ENCODE data around the gene NLRP7.
"Not testable (repeated sequence)": the region's sequence is repeated elsewhere in the genome, so short reads cannot be mapped to it uniquely, and the experiment has no call there.

Gene NLRP7

GRCh38 chr19:54928299-54928698 lies 19.0 kb downstream of the NLRP7 start:
- peak; percentile 17 for DNase-seq
- in situ Hi-C loops (cut with HindIII; ENCODE audit: low pct_ligation_motif_present, low pct_unique_long_range_greater_than_20kb, low sequenced_read_pairs) = no loop called here

DNA sequence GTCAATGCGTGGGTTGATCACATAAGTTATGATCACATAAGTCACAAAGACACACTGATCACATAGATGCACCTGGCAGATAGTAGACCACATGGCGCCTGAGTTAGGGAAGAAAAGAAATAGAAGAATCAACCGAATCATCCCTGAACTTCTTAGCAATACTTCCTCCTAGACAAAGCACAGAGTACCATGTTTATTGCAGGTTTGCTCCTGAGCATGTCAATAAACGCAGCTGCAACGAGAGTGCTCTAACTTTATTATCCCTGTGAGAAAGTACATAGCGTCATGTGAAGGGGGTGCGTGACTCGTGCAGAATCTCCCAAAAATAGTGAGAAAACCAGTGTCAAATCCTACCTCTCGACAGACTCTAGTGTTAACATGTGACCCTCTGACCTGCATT lies 24.1 kb downstream of the NLRP7 start:
- in situ Hi-C loops (cut with HindIII; ENCODE audit: low pct_ligation_motif_present, low pct_unique_long_range_greater_than_20kb, low sequenced_read_pairs) = no loop called here
- DNase-seq = no peak

DNA sequence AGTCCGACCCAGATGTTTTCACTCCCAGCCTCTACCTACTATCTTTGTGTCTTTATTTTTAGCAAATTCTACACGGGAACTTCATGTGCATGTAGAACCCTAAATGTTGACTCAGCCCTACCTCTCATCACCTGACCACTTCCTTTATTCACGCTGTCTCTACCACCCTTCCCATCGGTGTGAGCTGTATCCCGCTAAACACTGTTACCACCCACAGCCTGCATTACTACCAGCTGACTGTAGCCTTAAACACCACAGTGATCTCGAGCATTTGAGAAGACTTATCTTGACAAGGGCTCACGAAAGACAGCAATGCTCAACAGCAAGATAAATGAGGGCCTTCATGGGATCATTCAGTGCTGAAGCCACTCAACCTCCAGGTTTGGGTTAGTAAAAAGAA lies 26.2 kb downstream of the NLRP7 start:
- no peak for DNase-seq
- in situ Hi-C loops (cut with HindIII; ENCODE audit: low pct_ligation_motif_present, low pct_unique_long_range_greater_than_20kb, low sequenced_read_pairs) = no loop called here

- in situ Hi-C loops (cut with HindIII; ENCODE audit: low pct_ligation_motif_present, low pct_unique_long_range_greater_than_20kb, low sequenced_read_pairs); DNase-seq: not testable (repeated sequence)
Measured at GRCh38 chr19:54919646-54920563, 27.4 kb downstream of the NLRP7 start.

DNA sequence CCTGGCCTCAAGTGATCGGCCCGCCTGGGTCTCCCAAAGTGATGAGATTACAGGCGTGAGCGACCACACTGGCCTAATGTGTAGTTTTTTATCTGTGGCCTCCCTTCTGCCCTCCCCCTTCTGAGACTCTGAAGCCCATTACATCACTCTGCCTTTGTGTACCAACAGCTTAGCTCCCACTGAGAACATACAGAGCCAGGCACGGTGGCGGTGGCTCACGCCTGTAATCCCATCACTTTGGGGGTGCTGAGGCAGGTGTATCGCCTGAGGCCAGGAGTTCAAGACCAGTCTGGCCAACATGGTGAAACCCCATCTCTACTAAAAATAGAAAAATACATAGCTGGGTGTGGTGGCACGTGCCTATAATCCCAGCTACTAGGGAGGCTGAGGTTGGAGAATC lies 28.8 kb downstream of the NLRP7 start:
- DNase-seq = no peak
- in situ Hi-C loops (cut with HindIII; ENCODE audit: low pct_ligation_motif_present, low pct_unique_long_range_greater_than_20kb, low sequenced_read_pairs) = no loop called here

DNA sequence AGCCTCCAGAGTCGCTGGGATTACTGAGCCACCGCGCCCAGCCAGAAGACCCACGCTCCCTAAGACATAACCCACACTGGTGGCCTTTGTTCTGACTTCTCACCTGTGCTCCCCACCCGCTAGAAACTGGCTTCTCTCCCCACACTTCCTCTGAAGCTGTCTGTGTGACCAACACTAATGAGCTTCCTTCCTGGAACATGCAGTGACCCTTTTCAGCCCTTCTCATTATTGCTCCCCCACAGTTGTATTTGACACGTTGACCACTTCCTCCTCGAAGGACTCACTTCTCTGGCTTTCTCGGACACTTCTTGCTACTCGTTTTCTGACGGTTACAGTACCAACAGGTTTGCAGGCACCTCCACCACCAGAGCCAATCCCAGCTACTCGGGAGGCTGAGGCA lies 30.5 kb downstream of the NLRP7 start:
- in situ Hi-C loops (cut with HindIII; ENCODE audit: low pct_ligation_motif_present, low pct_unique_long_range_greater_than_20kb, low sequenced_read_pairs) = no loop called here
- DNase-seq = no peak

DNA sequence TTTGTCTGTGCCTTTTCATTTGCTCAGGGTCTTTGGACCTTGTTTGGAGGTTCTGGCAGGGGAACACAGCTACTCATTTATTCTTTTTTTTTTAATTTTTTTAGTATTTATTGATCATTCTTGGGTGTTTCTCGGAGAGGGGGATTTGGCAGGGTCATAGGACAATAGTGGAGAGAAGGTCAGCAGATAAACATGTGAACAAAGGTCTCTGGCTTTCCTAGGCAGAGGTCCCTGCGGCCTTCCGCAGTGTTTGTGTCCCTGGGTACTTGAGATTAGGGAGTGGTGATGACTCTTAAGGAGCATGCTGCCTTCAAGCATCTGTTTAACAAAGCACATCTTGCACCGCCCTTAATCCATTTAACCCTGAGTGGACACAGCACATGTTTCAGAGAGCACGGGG lies 39.4 kb downstream of the NLRP7 start:
- DNase-seq; in situ Hi-C loops (cut with HindIII; ENCODE audit: low pct_ligation_motif_present, low pct_unique_long_range_greater_than_20kb, low sequenced_read_pairs): not testable (repeated sequence)

DNA sequence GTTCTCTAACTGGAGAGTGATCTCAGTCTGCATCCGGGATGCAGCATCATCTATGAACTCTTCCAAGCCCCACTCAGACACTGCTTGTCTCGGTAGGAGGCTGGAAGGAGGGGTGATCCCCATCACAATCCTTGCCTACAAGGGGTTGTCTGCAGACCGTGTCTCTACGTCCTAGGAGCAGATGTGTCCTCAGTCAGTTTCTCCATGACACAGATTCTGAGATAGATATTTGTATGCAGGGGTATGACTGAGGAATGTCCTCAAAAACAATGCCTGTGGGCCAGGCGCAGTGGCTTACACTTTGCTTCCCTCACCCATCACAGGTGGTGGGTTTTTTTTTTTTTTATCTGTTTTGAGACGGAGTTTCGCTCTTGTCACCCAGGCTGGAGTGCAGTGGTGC lies 40.5 kb downstream of the NLRP7 start:
- no peak for DNase-seq
- in situ Hi-C loops (cut with HindIII; ENCODE audit: low pct_ligation_motif_present, low pct_unique_long_range_greater_than_20kb, low sequenced_read_pairs) = no loop called here

GRCh38 chr19:54905803-54906511 lies 41.4 kb downstream of the NLRP7 start, which contains the start of gene NCR1:
NCR1 (plus strand) TSS chr19:54906148; CDS start chr19:54906188, 40 bp downstream.
- DNase-seq = no peak
- in situ Hi-C loops (cut with HindIII; ENCODE audit: low pct_ligation_motif_present, low pct_unique_long_range_greater_than_20kb, low sequenced_read_pairs) = no loop called here

DNA sequence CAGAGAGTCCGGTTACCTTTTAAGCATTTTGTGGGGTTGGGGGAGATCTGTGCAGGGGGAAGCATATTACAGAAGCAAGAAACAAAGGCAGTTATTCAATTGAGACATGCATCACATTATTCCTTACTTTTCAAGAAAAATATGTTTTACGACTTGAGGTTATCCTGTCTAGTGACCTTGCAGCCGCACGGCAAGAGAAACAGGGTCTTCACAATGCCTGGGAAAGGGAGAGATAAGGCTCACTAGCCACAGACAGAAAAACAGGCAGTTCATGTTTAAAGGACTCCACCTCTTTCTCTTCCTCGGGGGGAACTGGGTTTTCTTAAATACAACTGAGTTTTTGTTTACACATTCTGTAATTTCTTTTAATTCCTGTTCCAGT lies 41.9 kb downstream of the NLRP7 start:
- in situ Hi-C loops (cut with HindIII; ENCODE audit: low pct_ligation_motif_present, low pct_unique_long_range_greater_than_20kb, low sequenced_read_pairs) = no loop called here
- DNase-seq = no peak

DNA sequence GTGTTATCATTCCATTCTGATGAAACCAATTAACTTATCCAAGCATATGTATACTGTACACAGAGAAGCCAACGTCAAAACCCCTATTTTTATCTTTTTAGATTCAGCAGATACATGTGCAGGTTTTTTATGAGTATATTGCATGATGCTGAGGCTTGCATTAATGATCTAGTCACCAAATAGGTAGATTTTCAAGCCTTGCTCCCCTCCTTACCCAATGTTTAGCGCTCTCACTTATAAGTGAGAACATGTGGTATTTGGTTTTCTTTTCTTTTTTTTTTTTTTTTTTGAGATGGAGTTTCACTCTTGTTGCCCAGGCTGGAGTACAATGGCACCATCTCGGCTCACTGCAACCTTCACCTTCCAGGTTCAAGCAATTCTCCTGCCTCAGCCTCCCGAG lies 43.1 kb downstream of the NLRP7 start:
- in situ Hi-C loops (cut with HindIII; ENCODE audit: low pct_ligation_motif_present, low pct_unique_long_range_greater_than_20kb, low sequenced_read_pairs) = not testable (repeated sequence)

GRCh38 chr19:54903303-54903702 lies 44.0 kb downstream of the NLRP7 start:
- no peak for DNase-seq
- in situ Hi-C loops (cut with HindIII; ENCODE audit: low pct_ligation_motif_present, low pct_unique_long_range_greater_than_20kb, low sequenced_read_pairs) = no loop called here

More for the DNA sequence above, 43.1 kb downstream of the NLRP7 start:
- not testable (repeated sequence) for DNase-seq

- DNase-seq = no peak
- in situ Hi-C loops (cut with HindIII; ENCODE audit: low pct_ligation_motif_present, low pct_unique_long_range_greater_than_20kb, low sequenced_read_pairs) = no loop called here
Measured at GRCh38 chr19:54902061-54902460, 45.3 kb downstream of the NLRP7 start.

DNA sequence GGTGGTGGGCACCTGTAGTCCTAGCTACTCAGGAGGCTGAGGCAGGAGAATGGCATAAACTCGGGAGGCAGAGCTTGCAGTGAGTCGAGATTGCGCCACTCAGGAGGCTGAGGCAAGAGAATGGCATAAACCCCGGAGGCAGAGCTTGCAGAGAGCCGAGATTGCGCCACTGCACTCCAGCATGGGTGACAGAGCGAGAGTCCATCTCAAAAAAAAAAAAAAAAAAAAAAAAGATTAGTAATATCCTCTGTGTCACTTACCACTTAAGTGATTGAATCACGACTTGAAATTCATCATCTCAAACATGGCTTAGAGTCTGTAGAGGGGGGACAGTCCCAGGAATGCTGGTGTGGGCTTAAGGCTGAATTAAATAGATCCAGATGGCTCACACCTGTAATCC lies 46.2 kb downstream of the NLRP7 start:
- DNase-seq; in situ Hi-C loops (cut with HindIII; ENCODE audit: low pct_ligation_motif_present, low pct_unique_long_range_greater_than_20kb, low sequenced_read_pairs): not testable (repeated sequence)

DNA sequence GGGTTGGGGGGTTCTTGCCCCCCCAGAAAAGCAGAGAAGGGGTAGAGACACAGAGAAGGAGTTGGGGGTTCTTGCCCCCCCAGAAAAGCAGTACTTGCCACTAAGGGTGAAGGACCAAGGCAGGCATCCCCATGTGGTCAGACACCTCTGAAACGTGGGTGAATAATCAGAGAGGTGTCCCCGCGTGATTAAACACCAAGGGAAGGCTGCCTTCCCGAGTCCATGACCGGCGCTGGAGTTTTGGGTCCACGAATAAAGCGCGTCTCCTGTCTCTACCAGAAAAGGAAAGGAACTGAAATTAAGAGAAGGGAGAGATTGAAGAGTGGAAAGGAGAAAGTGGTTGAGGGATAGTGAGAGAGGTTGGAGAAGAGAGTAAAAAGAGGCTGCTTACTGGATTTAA lies 47.7 kb downstream of the NLRP7 start:
- in situ Hi-C loops (cut with HindIII; ENCODE audit: low pct_ligation_motif_present, low pct_unique_long_range_greater_than_20kb, low sequenced_read_pairs); DNase-seq: not testable (repeated sequence)

GRCh38 chr19:54898685-54899084 lies 48.6 kb downstream of the NLRP7 start:
- in situ Hi-C loops (cut with HindIII; ENCODE audit: low pct_ligation_motif_present, low pct_unique_long_range_greater_than_20kb, low sequenced_read_pairs); DNase-seq: not testable (repeated sequence)

- in situ Hi-C loops (cut with HindIII; ENCODE audit: low pct_ligation_motif_present, low pct_unique_long_range_greater_than_20kb, low sequenced_read_pairs) = no loop called here
- no peak for DNase-seq
Measured at GRCh38 chr19:54896036-54896435, 51.3 kb downstream of the NLRP7 start.

DNA sequence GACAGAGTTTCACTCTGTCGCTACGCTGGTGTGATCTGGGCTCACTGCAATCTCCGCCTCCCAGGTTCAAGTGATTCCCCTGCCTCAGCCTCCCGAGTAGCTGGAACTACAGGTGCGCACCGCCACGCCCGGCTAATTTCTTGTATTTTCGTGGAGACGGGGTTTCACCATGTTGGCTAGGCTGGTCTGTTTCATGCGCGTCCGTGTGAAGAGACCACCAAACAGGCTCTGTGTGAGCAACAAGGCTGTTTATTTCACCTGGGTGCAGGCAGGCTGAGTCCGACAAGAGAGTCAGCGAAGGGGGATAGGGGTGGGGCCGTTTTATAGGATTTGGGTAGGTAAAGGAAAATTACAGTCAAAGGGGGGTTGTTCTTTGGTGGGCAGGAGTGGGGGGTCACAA lies 53.2 kb downstream of the NLRP7 start:
- DNase-seq; in situ Hi-C loops (cut with HindIII; ENCODE audit: low pct_ligation_motif_present, low pct_unique_long_range_greater_than_20kb, low sequenced_read_pairs): not testable (repeated sequence)

DNA sequence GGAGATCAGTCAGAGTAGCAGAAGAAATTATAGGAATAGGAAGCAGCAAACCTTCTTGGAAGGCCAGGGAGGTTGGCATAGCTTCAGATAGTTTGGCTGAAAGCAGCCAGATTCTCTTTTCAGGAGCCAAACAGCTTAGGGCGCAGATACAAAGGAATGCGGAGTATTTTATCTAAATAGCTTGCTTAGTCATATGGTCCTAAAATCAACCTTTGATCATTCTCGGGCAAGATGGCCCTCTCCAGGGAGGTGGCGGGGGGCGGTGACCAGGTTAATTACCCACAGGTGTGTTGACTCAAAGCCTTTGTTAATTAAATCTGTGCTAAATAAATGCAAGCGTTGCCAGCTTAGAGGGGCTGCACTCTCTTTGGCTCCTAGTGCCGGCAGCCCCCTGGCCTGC lies 53.9 kb downstream of the NLRP7 start:
- in situ Hi-C loops (cut with HindIII; ENCODE audit: low pct_ligation_motif_present, low pct_unique_long_range_greater_than_20kb, low sequenced_read_pairs) = no loop called here
- DNase-seq = no peak

GRCh38 chr19:54889566-54889965 lies 57.8 kb downstream of the NLRP7 start:
- no peak for DNase-seq
- in situ Hi-C loops (cut with HindIII; ENCODE audit: low pct_ligation_motif_present, low pct_unique_long_range_greater_than_20kb, low sequenced_read_pairs) = no loop called here
